Measurements from ENCODE around the gene OBSL1.

GRCh38 chr2:219510512-219511135 lies 60.7 kb downstream of the OBSL1 start:
- no peak for TF ChIP-seq CTCF (conservative IDR thresholded peaks at IDR 0.05; ENCODE audit: low read depth, low read length)
- TF ChIP-seq EZH2 (IDR thresholded peaks at IDR 0.05; ENCODE audit: borderline replicate concordance, low read depth, low read length, poor library complexity, severe bottlenecking): no peak
